GM10266 (cell line): ENCODE results near the gene DYNC1H1.

Experiments
- DNase-seq: peaks from one replicate; pipeline ENCODE4 v3.0.0; 2012; ENCODE audit errors: extremely low spot score
- TF ChIP-seq, protein P1 (sequence below): IDR thresholded peaks from 2 replicates; pipeline ENCODE4 v1.5.1; 2012; ENCODE audit warnings: mild to moderate bottlenecking, low read depth; ENCODE audit not compliant: control insufficient read depth, insufficient read depth; ENCODE audit errors: missing control alignments

The DYNC1H1 gene

DNA sequence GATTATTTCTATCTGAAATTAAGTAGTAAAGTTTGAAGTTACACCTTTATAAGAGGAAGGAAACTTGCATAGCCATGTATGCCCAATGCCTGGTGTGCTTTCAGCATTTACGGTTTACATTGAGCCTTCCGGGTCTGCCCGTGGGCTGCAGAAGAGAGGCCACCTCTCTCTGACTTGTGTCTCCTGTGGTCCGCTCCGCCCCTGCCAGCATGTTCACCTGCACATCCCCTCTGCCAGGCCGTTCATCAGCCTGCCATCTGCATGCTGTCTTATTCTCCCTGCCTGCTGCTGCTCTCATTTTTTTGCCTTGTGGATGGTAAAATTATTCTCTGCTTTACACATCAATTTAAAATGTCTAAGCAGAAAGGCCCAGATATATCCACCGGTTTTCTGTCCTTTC lies 41.5 kb upstream of the DYNC1H1 start:
- TF ChIP-seq, protein P1, sequence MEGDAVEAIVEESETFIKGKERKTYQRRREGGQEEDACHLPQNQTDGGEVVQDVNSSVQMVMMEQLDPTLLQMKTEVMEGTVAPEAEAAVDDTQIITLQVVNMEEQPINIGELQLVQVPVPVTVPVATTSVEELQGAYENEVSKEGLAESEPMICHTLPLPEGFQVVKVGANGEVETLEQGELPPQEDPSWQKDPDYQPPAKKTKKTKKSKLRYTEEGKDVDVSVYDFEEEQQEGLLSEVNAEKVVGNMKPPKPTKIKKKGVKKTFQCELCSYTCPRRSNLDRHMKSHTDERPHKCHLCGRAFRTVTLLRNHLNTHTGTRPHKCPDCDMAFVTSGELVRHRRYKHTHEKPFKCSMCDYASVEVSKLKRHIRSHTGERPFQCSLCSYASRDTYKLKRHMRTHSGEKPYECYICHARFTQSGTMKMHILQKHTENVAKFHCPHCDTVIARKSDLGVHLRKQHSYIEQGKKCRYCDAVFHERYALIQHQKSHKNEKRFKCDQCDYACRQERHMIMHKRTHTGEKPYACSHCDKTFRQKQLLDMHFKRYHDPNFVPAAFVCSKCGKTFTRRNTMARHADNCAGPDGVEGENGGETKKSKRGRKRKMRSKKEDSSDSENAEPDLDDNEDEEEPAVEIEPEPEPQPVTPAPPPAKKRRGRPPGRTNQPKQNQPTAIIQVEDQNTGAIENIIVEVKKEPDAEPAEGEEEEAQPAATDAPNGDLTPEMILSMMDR: no peak
- DNase-seq: no peak

DNA sequence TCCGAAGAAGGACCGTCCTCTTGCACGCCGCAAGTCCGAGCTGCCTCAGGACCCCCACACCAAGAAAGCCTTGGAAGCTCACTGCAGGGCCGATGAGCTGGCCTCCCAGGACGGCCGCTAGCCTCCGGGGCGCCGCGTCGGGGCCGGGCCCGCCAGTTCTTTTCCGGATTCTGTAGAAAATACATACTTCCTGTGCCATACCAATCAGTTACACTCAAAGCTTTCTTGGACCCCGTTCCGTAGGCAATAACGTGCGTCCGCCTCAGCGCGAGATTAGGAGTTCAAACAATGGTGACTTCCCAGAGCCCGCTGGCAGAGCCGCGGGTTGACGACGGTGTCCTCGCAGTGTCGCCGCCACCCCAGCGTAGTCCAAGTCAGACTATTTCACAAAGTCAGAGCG lies 39.2 kb upstream of the DYNC1H1 start:
- TF ChIP-seq, protein P1: no peak
- DNase-seq: no peak

DNA sequence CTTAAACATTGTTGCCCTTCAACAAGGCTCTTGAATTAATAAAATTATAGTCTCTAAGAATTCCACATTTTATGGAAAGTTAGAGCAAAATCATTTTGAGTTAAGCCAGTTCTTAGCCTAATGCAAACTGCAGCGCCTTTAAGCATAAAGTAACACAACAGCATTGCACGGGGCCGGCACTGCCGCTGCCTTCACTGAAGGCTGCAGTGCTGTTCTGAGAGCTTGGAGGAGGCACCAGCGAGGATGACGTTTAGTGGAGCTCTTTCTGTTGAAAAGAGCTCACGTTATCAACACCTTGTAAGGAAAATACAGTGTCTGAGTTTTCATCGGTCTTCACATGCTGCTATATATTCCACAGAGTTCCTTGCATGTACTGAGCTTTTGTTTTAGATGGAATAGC lies 38.3 kb upstream of the DYNC1H1 start:
- TF ChIP-seq, protein P1: no peak
- no peak for DNase-seq

DNA sequence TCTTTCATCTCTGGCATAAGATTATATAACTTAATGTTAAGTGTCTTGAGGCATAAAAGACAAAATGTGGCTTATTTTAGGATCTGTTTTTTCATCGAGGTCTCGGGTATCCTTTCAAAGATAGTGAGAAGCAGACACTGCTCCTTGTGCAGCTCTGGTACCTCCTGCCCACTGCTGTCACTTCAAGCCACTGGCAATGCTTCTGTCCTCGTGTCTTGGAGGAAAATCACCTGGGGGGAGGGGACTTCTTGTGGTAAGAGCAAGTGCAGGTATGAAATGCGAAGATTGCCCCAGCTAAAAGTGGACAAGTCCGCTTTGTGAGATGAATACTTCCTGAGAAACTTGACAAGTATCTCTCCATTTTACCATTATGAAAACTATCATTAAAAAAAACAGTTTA lies 37.8 kb upstream of the DYNC1H1 start:
- DNase-seq: no peak
- TF ChIP-seq, protein P1: no peak

DNA sequence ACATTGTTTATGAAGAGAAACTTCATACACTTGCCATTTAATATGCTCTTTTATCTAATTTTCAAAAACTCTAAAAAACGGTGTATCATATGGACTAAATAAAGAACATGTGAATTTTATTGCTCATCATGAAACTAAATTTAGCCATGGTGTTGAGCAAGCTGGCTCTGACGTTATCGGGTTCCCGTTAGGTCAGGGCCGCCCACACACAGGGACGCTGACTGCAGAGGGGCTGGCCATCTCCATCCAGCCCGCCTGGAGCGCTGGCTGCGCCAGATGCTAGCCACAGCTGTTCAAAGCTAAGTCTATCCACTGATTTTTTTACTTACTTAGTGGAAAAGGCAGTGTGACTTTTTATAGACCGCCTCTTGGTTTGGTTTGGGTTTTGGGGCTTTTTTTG lies 36.5 kb upstream of the DYNC1H1 start:
- TF ChIP-seq, protein P1: no peak
- no peak for DNase-seq

DNA sequence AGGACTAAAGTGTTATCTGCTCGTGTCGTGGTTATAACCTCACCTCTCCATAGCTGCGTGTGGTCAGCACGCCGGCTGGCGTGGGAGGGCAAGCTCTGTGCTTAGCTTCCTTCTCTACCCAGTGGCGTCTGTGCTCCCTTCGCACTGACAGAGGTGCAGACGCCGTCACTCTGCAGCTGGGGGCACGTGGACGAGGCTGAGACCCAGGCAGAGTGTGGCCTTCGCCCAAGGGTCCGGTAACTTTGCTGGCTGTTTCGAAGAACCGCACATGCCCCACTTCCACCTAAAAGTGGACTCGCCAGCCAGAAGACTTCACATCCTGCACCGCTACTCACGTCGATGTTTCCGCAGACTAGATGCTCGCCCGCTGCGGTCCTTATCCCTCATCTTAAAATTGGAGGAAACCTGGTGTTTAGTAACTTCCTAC lies 35.9 kb upstream of the DYNC1H1 start:
- TF ChIP-seq, protein P1: no peak
- DNase-seq: no peak

DNA sequence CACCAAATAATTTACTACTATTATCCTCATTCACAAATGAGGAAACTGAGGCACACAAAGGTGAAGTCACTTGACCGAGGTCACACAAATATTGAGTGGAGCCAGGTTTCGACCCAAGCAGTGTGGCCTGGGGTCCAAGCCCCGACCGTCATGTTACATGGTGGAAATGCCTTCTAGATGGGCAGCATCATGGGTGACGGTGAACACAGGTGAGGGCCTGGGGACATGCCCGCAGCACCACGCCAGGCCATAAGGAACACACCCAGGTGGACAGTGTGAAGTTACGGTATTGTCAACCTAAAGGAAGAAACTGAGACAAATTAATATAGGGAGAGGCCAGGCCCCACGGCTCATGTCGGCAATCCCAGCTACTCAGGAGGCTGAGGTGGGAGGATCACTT lies 35.3 kb upstream of the DYNC1H1 start:
- DNase-seq: no peak
- TF ChIP-seq, protein P1: no peak
